ENCODE measurements around the gene POLR3A. TPM values are rescaled to one million over a fixed set of nuclear protein-coding genes. Genes with fewer than 3 reads are reported as not detected.

Gene POLR3A
- polyA plus RNA-seq, 1 of the 3 experiments (the other 2 are of a cell fraction), result 10.8 TPM

DNA sequence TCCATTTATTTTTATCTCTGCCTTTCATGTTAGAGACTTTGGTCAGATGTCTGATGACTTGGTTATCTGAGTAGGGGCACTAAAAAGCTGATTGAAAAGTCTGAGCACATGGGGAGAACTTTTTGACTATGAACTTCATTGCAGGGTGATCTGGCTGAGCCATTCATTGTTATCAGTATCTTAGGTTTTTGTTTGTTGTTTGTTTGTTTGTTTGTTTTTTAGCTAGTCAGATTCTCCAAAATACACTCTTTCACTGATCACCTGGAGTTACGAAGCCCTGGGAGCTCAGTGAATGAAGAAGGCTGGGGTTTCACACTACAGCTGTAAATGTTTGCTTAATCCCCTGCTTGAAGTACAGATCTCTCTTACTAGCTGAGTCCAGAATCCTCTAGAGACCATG is 74.2 kb downstream of the POLR3A start:
- Histone ChIP-seq H3K9me3 (peaks cover 9% of the 10 kb centered on the region; the same call in 1 of the 2 replicates), H3K4me3 (ENCODE audit: low read depth in 2 of 2, low read length in 1 of 2) (no peak overlapping the region), H3K4me1 (ENCODE audit: control insufficient read depth in 1 of 2, insufficient read depth in 2 of 2, low read depth in 1 of 2, low read length in 1 of 2) (no peaks in the 10 kb centered on the region), H3K27ac (ENCODE audit: low read depth in 2 of 2, low read length in 1 of 2) (no peak overlapping the region), H3F3A (replicated peaks; ENCODE audit: insufficient read depth) (no peaks in the 10 kb centered on the region), H2AFZ (ENCODE audit: low read depth) (no peak overlapping the region), H3K4me2 (no peak overlapping the region), H3K27me3 (ENCODE audit: insufficient read depth) (no peaks in the 10 kb centered on the region), H3K79me2 (ENCODE audit: insufficient read depth) (no peaks in the 10 kb centered on the region), H3K9ac (no peak overlapping the region), H3K36me3 (replicated peaks in 1 of 2; ENCODE audit: control insufficient read depth in 1 of 2, insufficient read depth in 2 of 2, low read length in 1 of 2) (peaks cover 0 to 3% of the 10 kb centered on the region in 2 experiments), H4K20me1 (ENCODE audit: insufficient read depth) (no peaks in the 10 kb centered on the region), H3K9me2 (no peaks in the 10 kb centered on the region)
- ChIA-PET CTCF (interaction anchor here (1.5 kb wide), 1 partner anchor 68 kb away, joined by 3 read pairs; no protein-coding TSS in a partner anchor), POLR2A (no interaction called here)
- 81% methylated on average over 1 of the region's 1 CpG for WGBS (ENCODE audit: low lambda C conversion rate)
- no peak for TF ChIP-seq GATA2 (CRISPR knock-in tag; IDR thresholded peaks at IDR 0.05)
- no peak for TF ChIP-seq TCF12 (IDR thresholded peaks at IDR 0.05)
- no peak for DNase-seq

DNA sequence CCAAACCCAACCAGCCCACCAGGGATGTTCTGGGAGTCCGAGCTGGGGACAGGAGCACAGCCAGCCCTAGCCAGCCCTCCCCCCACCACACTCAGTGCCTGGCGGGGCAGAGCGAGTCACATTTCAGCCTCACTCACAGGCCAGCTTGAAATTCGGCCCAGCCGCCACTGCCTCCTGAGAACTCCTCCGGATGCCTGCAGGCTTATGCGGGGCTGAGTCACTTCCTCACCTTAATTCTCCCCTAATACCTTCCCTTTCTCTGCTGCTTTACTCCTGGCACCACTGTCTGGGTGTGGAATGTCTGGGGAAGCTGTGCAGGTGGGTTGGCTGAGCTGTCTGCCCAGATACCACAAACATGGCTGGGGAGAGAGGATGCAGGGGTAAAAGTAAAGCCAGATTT is 80.1 kb downstream of the POLR3A start:
- Histone ChIP-seq H3K9ac (no peak overlapping the region), H2AFZ (ENCODE audit: low read depth) (peak overlapping the region; percentile 88), H3K79me2 (ENCODE audit: insufficient read depth) (no peaks in the 10 kb centered on the region), H3K4me2 (peak overlapping the region; percentile 51; the same call in 1 of the 2 replicates), H3K4me3 (ENCODE audit: low read depth in 2 of 2, low read length in 1 of 2) (no peak overlapping the region), H3K4me1 (ENCODE audit: control insufficient read depth in 1 of 2, insufficient read depth in 2 of 2, low read depth in 1 of 2, low read length in 1 of 2) (peaks cover 0 to 2% of the 10 kb centered on the region in 2 experiments; a peak in 2 of 4 replicates), H3K9me3 (peaks cover 9% of the 10 kb centered on the region; the same call in 1 of the 2 replicates), H3K27ac (ENCODE audit: low read depth in 2 of 2, low read length in 1 of 2) (peak overlapping the region in 1 of 2 experiments; percentile 60; a peak in 3 of 4 replicates), H3K9me2 (no peaks in the 10 kb centered on the region), H3F3A (replicated peaks; ENCODE audit: insufficient read depth) (peaks cover 6% of the 10 kb centered on the region), H3K27me3 (ENCODE audit: insufficient read depth) (no peaks in the 10 kb centered on the region), H4K20me1 (ENCODE audit: insufficient read depth) (no peaks in the 10 kb centered on the region), H3K36me3 (replicated peaks in 1 of 2; ENCODE audit: control insufficient read depth in 1 of 2, insufficient read depth in 2 of 2, low read length in 1 of 2) (peaks cover 0 to 3% of the 10 kb centered on the region in 2 experiments)
- ChIA-PET POLR2A (no interaction called here), CTCF (no interaction called here)
- 20% methylated on average over 5 of the region's 7 CpGs for WGBS (ENCODE audit: low lambda C conversion rate)
- no peak for DNase-seq
- TF ChIP-seq RXRA (IDR thresholded peaks at IDR 0.05; ENCODE audit: borderline replicate concordance, low read depth), result no peak
- TF ChIP-seq GATA2 (CRISPR knock-in tag; IDR thresholded peaks at IDR 0.05), result no peak
- no peak for TF ChIP-seq SMC3 (IDR thresholded peaks at IDR 0.05; ENCODE audit: low read depth, low read length)
- TF ChIP-seq NFIC (IDR thresholded peaks at IDR 0.05; ENCODE audit: borderline replicate concordance), result peak; percentile 66; the same call in 1 of the 2 replicates
- TF ChIP-seq RCOR1 (IDR thresholded peaks at IDR 0.05; ENCODE audit: low read length), result no peak
- TF ChIP-seq TCF12 (IDR thresholded peaks at IDR 0.05), result peak; percentile 78
- TF ChIP-seq, protein P1, sequence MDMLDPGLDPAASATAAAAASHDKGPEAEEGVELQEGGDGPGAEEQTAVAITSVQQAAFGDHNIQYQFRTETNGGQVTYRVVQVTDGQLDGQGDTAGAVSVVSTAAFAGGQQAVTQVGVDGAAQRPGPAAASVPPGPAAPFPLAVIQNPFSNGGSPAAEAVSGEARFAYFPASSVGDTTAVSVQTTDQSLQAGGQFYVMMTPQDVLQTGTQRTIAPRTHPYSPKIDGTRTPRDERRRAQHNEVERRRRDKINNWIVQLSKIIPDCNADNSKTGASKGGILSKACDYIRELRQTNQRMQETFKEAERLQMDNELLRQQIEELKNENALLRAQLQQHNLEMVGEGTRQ (IDR thresholded peaks at IDR 0.05; ENCODE audit: borderline replicate concordance, low read depth, low read length), result no peak
- TF ChIP-seq, protein P2, sequence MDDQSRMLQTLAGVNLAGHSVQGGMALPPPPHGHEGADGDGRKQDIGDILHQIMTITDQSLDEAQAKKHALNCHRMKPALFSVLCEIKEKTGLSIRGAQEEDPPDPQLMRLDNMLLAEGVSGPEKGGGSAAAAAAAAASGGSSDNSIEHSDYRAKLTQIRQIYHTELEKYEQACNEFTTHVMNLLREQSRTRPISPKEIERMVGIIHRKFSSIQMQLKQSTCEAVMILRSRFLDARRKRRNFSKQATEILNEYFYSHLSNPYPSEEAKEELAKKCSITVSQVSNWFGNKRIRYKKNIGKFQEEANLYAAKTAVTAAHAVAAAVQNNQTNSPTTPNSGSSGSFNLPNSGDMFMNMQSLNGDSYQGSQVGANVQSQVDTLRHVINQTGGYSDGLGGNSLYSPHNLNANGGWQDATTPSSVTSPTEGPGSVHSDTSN (IDR thresholded peaks at IDR 0.05), result no peak
- no peak for TF ChIP-seq FOXJ3 (CRISPR knock-in tag; IDR thresholded peaks at IDR 0.05)
- TF ChIP-seq TEAD4 (IDR thresholded peaks at IDR 0.05; ENCODE audit: borderline replicate concordance, insufficient read depth), result peak; percentile 50; the same call in 1 of the 2 replicates
- TF ChIP-seq JUND (IDR thresholded peaks at IDR 0.05), result peak; percentile 82
- TF ChIP-seq SIN3A (IDR thresholded peaks at IDR 0.05; ENCODE audit: borderline replicate concordance, low read depth, low read length), result no peak
- TF ChIP-seq TAF1 (IDR thresholded peaks at IDR 0.05; ENCODE audit: borderline replicate concordance, low read depth, low read length), result no peak
- TF ChIP-seq RAD21 (IDR thresholded peaks at IDR 0.05; ENCODE audit: low read length), result no peak
- TF ChIP-seq CHD2 (IDR thresholded peaks at IDR 0.05; ENCODE audit: low read length, partially characterized antibody), result no peak
- no peak for TF ChIP-seq GABPA (IDR thresholded peaks at IDR 0.05; ENCODE audit: low read depth)
- no peak for TF ChIP-seq RFX5 (IDR thresholded peaks at IDR 0.05; ENCODE audit: low read length)
- TF ChIP-seq EP300 (IDR thresholded peaks at IDR 0.05; ENCODE audit: borderline replicate concordance in 1 of 2, low read depth in 1 of 2, low read length in 1 of 2), result no peak; a peak in 1 of 4 replicates
- no peak for TF ChIP-seq ELF1 (IDR thresholded peaks at IDR 0.05)
- TF ChIP-seq FOSL2 (IDR thresholded peaks at IDR 0.05; ENCODE audit: borderline replicate concordance, low read depth), result peak; percentile 85; the same call in 1 of the 2 replicates
- TF ChIP-seq, protein P3, sequence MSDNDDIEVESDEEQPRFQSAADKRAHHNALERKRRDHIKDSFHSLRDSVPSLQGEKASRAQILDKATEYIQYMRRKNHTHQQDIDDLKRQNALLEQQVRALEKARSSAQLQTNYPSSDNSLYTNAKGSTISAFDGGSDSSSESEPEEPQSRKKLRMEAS (IDR thresholded peaks at IDR 0.05; ENCODE audit: low read depth), result peak; percentile 59; the same call in 1 of the 2 replicates
- TF ChIP-seq POLR2AphosphoS5 (IDR thresholded peaks at IDR 0.05; ENCODE audit: low read depth, low read length), result 0 out of 2 replicates have a peak, but pooled peaks have one; percentile 15
- TF ChIP-seq, protein P4, sequence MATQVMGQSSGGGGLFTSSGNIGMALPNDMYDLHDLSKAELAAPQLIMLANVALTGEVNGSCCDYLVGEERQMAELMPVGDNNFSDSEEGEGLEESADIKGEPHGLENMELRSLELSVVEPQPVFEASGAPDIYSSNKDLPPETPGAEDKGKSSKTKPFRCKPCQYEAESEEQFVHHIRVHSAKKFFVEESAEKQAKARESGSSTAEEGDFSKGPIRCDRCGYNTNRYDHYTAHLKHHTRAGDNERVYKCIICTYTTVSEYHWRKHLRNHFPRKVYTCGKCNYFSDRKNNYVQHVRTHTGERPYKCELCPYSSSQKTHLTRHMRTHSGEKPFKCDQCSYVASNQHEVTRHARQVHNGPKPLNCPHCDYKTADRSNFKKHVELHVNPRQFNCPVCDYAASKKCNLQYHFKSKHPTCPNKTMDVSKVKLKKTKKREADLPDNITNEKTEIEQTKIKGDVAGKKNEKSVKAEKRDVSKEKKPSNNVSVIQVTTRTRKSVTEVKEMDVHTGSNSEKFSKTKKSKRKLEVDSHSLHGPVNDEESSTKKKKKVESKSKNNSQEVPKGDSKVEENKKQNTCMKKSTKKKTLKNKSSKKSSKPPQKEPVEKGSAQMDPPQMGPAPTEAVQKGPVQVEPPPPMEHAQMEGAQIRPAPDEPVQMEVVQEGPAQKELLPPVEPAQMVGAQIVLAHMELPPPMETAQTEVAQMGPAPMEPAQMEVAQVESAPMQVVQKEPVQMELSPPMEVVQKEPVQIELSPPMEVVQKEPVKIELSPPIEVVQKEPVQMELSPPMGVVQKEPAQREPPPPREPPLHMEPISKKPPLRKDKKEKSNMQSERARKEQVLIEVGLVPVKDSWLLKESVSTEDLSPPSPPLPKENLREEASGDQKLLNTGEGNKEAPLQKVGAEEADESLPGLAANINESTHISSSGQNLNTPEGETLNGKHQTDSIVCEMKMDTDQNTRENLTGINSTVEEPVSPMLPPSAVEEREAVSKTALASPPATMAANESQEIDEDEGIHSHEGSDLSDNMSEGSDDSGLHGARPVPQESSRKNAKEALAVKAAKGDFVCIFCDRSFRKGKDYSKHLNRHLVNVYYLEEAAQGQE (IDR thresholded peaks at IDR 0.05; ENCODE audit: low read depth, low read length), result no peak; the same call in 1 of the 2 replicates
- TF ChIP-seq NRF1 (IDR thresholded peaks at IDR 0.05; ENCODE audit: low read depth, low read length), result no peak
- TF ChIP-seq MEF2A (IDR thresholded peaks at IDR 0.05; ENCODE audit: borderline replicate concordance, low read depth), result no peak

All from SK-N-SH (cell line).